ENCODE data around the gene TMEM239. TPM values are rescaled to one million over a fixed set of nuclear protein-coding genes. Genes with fewer than 3 reads are reported as not detected.

TMEM239 gene
- polyA plus RNA-seq, 1 donor from 2014 or later: not detected

DNA sequence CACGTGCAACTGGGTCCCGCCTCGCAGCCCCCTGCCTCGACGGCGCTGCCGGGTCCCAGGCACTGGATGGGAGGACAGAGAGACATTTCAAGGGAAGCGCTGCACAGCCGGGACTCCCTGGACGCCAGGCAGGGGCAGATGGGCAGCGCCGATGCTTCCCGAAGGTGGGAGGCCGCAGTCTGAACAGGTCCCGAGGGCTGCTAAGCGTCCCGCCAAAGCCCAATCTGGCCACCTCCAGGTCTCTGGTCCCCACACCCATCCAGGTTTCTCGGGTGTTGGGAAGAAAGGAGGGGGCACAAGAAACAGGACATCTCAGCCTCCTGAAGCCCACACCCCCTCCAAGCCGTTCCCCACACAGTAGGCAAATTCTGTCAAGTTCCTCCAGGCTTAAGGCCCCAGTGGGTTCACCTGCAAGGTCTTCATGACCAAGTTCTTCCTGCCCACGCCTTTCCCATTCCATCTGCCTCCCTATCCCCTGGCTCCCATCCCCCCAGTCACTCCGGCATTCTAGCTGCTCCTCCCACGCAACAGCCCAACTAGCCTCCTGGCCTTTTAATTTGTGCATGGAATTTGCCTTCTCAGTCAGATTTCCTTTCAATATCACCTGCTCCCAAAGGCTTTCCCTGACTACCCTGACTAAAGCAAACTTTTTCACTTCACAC is 10.3 kb upstream of the TMEM239 start:
- Histone ChIP-seq H3K9me3 (ENCODE audit: low read length) (no peaks in the 10 kb centered on the region), H4K20me1 (ENCODE audit: insufficient read depth) (no peaks in the 10 kb centered on the region), H3K79me2 (replicated peaks; ENCODE audit: insufficient read depth, low read length) (no peaks in the 10 kb centered on the region), H3K9me2 (ENCODE audit: insufficient read depth, low read length) (no peaks in the 10 kb centered on the region), H3K4me3 (ENCODE audit: low read length) (no peak overlapping the region), H3K36me3 (ENCODE audit: insufficient read depth, low read length) (no peaks in the 10 kb centered on the region), H2AFZ (ENCODE audit: low read depth, low read length) (no peak overlapping the region), H3K27ac (ENCODE audit: low read length) (no peak overlapping the region), H3K9ac (ENCODE audit: low read length) (no peak overlapping the region), H3K4me2 (ENCODE audit: low read length) (no peak overlapping the region), H3K27me3 (ENCODE audit: insufficient read depth, low read depth, low read length) (peaks cover 57% of the 10 kb centered on the region), H3F3A (ENCODE audit: insufficient read depth, low read length, poor library complexity, severe bottlenecking) (no peaks in the 10 kb centered on the region)
- no peak for TF ChIP-seq TAF1 (IDR thresholded peaks at IDR 0.05; ENCODE audit: low read depth)

- Histone ChIP-seq H3K36me3 (ENCODE audit: insufficient read depth, low read length) (no peaks in the 10 kb centered on the region), H3K27ac (ENCODE audit: low read length) (no peak overlapping the region), H3K79me2 (replicated peaks; ENCODE audit: insufficient read depth, low read length) (no peaks in the 10 kb centered on the region), H3K9me2 (ENCODE audit: insufficient read depth, low read length) (no peaks in the 10 kb centered on the region), H3K9me3 (ENCODE audit: low read length) (no peaks in the 10 kb centered on the region), H3K27me3 (ENCODE audit: insufficient read depth, low read depth, low read length) (peaks cover 52% of the 10 kb centered on the region), H3F3A (ENCODE audit: insufficient read depth, low read length, poor library complexity, severe bottlenecking) (no peaks in the 10 kb centered on the region), H3K4me3 (ENCODE audit: low read length) (no peak overlapping the region), H3K9ac (ENCODE audit: low read length) (no peak overlapping the region), H4K20me1 (ENCODE audit: insufficient read depth) (no peaks in the 10 kb centered on the region), H3K4me2 (ENCODE audit: low read length) (no peak overlapping the region), H2AFZ (ENCODE audit: low read depth, low read length) (no peak overlapping the region)
- TF ChIP-seq, protein P1, sequence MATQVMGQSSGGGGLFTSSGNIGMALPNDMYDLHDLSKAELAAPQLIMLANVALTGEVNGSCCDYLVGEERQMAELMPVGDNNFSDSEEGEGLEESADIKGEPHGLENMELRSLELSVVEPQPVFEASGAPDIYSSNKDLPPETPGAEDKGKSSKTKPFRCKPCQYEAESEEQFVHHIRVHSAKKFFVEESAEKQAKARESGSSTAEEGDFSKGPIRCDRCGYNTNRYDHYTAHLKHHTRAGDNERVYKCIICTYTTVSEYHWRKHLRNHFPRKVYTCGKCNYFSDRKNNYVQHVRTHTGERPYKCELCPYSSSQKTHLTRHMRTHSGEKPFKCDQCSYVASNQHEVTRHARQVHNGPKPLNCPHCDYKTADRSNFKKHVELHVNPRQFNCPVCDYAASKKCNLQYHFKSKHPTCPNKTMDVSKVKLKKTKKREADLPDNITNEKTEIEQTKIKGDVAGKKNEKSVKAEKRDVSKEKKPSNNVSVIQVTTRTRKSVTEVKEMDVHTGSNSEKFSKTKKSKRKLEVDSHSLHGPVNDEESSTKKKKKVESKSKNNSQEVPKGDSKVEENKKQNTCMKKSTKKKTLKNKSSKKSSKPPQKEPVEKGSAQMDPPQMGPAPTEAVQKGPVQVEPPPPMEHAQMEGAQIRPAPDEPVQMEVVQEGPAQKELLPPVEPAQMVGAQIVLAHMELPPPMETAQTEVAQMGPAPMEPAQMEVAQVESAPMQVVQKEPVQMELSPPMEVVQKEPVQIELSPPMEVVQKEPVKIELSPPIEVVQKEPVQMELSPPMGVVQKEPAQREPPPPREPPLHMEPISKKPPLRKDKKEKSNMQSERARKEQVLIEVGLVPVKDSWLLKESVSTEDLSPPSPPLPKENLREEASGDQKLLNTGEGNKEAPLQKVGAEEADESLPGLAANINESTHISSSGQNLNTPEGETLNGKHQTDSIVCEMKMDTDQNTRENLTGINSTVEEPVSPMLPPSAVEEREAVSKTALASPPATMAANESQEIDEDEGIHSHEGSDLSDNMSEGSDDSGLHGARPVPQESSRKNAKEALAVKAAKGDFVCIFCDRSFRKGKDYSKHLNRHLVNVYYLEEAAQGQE (IDR thresholded peaks at IDR 0.05; ENCODE audit: borderline replicate concordance): no peak
- TF ChIP-seq, protein P2, sequence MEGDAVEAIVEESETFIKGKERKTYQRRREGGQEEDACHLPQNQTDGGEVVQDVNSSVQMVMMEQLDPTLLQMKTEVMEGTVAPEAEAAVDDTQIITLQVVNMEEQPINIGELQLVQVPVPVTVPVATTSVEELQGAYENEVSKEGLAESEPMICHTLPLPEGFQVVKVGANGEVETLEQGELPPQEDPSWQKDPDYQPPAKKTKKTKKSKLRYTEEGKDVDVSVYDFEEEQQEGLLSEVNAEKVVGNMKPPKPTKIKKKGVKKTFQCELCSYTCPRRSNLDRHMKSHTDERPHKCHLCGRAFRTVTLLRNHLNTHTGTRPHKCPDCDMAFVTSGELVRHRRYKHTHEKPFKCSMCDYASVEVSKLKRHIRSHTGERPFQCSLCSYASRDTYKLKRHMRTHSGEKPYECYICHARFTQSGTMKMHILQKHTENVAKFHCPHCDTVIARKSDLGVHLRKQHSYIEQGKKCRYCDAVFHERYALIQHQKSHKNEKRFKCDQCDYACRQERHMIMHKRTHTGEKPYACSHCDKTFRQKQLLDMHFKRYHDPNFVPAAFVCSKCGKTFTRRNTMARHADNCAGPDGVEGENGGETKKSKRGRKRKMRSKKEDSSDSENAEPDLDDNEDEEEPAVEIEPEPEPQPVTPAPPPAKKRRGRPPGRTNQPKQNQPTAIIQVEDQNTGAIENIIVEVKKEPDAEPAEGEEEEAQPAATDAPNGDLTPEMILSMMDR (IDR thresholded peaks at IDR 0.05; ENCODE audit: poor library complexity, severe bottlenecking): no peak
- no peak for TF ChIP-seq POLR2AphosphoS5 (IDR thresholded peaks at IDR 0.05)
- TF ChIP-seq TAF1 (IDR thresholded peaks at IDR 0.05; ENCODE audit: low read depth): no peak
- no peak for TF ChIP-seq EP300 (conservative IDR thresholded peaks at IDR 0.05; ENCODE audit: poor library complexity, severe bottlenecking)
- TF ChIP-seq SMC3 (conservative IDR thresholded peaks at IDR 0.05; ENCODE audit: poor library complexity): no peak
- no peak for TF ChIP-seq RAD21 (conservative IDR thresholded peaks at IDR 0.05)
- no peak for TF ChIP-seq EZH2 (IDR thresholded peaks at IDR 0.05; ENCODE audit: borderline replicate concordance, insufficient read depth, low read length, poor library complexity, severe bottlenecking)
- no peak for TF ChIP-seq MXI1 (conservative IDR thresholded peaks at IDR 0.05; ENCODE audit: poor library complexity, severe bottlenecking)
Measured at GRCh38 chr20:2806351-2806701, 9.8 kb upstream of the TMEM239 start.

All from neural cell (in vitro differentiated cells).